SKM-1 (cell line): ENCODE results near the gene GPR68.
"Not testable (repeated sequence)": the region's sequence is repeated elsewhere in the genome, so short reads cannot be mapped to it uniquely, and the experiment has no call there.

ENCODE experiments used
- DNase-seq: peaks from one replicate; lab custom pipeline; 2025; ENCODE audit not compliant: unreplicated experiment; lab: John Stamatoyannopoulos, UW

GPR68 gene

DNA sequence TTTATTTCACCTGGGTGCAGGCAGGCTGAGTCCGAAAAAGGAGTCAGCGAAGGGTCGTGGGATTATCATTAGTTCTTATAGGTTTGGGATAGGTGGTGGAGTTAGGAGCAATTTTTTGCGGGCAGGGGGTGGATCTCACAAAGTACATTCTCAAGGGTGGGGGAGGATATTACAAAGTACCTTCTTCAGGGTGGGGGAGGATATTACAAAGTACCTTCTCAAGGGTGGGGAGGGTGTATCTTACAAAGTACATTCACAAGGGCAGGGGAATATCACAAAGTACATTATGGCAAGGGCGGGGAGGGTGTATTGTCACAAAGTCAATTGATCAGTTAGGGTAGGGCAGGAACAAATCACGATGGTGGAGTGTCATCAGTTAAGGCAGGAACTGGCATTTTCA, 43.7 kb downstream of the GPR68 start:
- not testable (repeated sequence) for DNase-seq

DNA sequence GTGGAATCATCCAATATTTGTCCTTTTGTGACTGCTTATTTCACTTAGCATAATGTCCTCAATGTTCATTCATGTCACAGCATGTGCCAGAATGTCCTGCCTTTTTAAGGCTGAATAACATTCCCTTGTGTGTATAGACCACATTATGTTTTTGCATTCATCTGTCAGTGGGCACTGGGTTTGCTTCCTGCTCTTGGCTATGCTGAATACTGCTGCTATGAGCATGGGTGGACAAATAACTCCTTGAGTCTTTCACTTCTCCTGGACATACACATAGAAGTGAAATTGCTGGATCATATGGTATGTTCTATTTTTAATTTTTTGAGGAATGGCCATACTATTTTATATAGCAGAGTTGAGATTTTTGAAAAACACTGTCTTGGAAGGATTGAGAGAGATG, 46.9 kb downstream of the GPR68 start:
- DNase-seq = no peak

DNA sequence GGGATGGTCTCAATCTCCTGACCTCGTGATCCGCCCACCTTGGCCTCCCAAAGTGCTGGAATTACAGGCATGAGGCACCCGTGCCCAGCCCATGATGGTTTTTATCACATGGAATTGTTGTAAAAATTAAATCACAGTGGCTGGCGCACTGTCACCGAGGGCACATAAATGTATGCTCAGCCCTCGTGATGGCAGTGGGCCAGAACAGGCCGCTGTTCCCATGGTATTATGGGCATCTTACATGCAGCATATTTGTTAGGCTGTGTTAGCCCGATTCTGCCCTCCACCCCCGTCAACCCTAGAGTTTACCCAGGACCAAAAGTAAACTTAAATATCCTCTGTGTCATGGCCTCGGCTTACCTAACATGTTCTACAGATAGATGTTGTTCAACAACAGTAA, 48.6 kb downstream of the GPR68 start:
- no peak for DNase-seq

DNA sequence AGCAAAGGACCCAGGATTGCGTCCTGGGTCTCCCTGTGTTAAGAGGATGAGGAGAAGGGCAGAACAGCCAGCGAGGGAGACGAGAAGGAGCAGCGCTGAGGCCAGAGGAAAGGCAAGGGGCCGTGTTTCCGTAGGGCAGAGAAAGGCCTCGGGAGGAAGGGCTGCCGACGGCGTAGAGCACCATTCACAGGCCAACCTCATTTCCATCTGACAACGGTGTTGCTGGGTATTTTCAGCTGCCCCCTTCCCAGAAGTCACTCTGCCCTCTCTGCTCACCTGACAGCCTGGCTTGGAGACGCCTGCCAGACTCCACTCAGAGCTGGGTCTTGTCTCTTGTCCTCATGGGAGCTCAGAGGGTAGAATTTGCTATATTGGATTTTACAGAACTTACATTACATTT, 51.4 kb downstream of the GPR68 start:
- DNase-seq = no peak

DNA sequence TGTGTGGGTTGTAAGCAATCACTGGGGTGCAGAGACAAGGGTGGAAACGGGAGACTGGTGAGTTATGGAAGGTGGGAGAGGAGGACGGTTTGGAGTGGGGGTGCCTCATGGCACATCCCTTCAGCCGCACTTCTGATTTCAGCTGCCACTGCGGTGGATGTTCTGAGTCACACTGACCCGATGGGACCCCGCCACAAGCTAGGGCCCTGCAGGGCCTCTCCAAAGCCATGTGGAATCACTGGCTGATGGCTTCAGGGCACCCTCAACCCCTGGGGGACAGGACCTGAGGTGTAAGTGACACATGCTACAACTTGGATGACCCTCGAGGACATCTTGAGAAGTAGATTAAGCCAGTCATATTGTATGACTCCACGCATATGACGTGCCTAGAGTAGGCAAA, 53.7 kb downstream of the GPR68 start:
- DNase-seq = no peak

DNA sequence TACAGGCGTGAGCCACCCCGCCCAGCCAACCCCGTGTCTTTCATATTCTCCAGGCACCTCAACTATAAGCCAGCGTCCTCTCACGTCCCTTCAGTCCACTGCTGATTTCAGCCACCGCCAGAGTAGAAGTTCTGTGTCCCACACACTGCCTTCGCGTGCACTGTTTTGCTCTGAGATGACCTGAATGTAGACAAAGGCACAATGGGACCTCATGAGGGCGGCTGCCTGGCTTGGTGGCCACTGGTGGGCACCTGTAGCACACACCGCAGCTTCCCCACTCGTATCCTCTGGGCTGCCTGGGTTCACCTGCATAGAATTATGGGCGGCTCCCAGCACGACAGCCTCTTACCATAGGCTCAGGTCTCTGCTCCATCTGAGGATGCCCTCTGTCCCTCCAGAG, 57.2 kb downstream of the GPR68 start:
- no peak for DNase-seq

DNA sequence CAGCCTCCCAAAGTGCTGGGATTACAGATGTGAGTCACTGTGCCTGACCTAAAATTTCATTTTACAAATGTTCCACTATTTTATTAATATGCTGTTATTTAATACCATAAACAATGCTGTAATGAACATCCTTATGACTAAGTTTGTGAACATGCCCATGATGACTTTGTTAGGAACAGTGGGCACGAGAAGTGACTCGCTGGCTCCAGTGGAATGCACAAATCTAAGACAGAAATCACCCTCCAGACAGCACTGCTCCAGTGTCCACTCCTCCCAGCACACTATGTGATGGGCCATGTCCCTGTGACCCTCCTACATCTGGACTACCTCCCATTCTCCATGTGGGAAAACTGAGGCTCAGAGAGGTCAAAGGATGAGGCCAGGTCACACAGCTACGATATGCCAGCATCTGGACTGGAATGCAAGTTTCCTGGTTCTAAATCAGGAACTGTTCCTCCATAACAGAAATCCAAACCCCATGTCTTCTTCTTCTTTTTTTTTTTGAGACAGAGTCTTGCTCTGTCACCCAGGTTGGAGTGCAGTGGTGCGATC, 57.9 kb downstream of the GPR68 start:
- DNase-seq = no peak

DNA sequence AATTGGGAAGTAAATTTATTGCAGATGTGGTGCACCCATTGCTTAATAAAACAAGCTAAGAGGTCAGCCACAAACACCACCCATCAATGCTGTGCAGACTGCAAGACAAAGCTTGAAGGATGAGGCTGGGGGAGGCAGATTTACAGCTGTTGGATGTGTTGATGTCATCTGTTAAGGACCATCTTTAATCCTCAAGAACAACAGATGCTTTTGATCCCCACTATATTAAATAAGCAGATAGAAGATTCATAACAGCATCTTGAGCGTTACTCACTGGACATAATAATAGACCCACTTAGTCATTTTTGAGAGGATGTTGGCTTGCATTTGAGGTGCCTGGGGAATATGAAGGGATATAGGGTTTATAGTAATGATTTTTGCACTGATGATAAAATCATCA, 58.8 kb downstream of the GPR68 start:
- DNase-seq = no peak

DNA sequence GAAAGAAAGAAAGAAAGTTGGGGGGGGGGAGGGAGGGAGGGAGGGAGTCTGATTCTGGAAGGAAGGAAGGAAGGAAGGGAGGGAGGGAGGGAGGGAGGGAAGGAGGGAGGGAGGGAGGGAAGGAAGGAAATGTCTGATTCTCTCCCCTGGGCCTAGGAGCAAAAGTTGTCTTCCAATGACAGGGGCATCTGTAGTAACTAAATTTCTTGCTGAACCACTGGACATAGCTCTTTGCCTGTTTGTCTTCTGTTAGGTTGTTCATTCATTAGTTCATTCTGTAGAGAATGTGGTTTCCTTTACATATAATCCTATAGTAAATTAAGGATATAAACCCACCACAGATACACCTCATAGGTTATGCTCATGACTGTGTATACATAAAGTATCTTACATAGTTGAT, 59.9 kb downstream of the GPR68 start:
- no peak for DNase-seq

DNA sequence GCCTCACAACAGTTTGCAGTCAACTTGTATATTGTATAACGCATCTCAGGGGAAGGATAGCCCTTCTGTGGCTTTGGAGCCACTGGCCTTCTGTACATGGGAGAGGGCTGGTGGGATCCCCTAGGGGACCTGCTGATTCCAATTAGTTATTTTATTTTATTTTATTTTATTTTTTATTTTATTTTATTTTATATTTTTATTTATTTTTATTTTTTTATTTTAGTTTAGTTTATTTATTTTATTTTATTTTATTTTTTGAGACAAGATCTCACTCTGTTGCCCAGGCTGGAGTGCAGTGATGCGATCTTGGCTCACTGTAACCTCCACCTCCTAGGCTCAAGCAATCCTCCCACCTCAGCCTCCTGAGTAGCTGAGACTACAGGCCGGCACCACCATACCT, 61.8 kb downstream of the GPR68 start:
- DNase-seq = not testable (repeated sequence)
